Activated CD4-positive, alpha-beta T cell treated with anti-CD3 and anti-CD28 coated beads, Interleukin-2, amount 50 U/mL, for 16 hours (primary cell): ENCODE measurements around the gene CDK4.
A peak's percentile ranks its signal among the peaks of the same experiment; 100 is the strongest.

Experiments
- DNase-seq: peaks from one replicate; pipeline ENCODE4 v3.0.0-alpha.2; 2020

CDK4 gene

GRCh38 chr12:57771873-57772428 lies 19.8 kb upstream of the CDK4 start, which contains the start of gene METTL1:
METTL1 (minus strand) TSS chr12:57772105; CDS start chr12:57772083, 22 bp downstream.
- peak; percentile 97 for DNase-seq

- DNase-seq = peak; percentile 94
Observed at GRCh38 chr12:57771236-57771872, 19.2 kb upstream of the CDK4 start.

- DNase-seq = no peak
Observed at GRCh38 chr12:57770734-57771133, 18.6 kb upstream of the CDK4 start.

GRCh38 chr12:57769594-57769993 lies 17.5 kb upstream of the CDK4 start:
- no peak for DNase-seq

GRCh38 chr12:57767876-57768275 lies 15.8 kb upstream of the CDK4 start:
- no peak for DNase-seq

GRCh38 chr12:57767305-57767698 lies 15.2 kb upstream of the CDK4 start:
- no peak for DNase-seq

GRCh38 chr12:57766464-57767304 lies 14.6 kb upstream of the CDK4 start, which contains the start of gene CYP27B1:
CYP27B1 (minus strand) TSS chr12:57767078; CDS start chr12:57767041, 37 bp downstream.
- DNase-seq = no peak

- DNase-seq = no peak
Observed at GRCh38 chr12:57765698-57766463, 13.8 kb upstream of the CDK4 start.

- peak; percentile 63 for DNase-seq
Observed at GRCh38 chr12:57765003-57765697, 13.0 kb upstream of the CDK4 start.

GRCh38 chr12:57764662-57765002 lies 12.5 kb upstream of the CDK4 start:
- DNase-seq = no peak

- no peak for DNase-seq
Observed at GRCh38 chr12:57763881-57764661, 12.0 kb upstream of the CDK4 start.

GRCh38 chr12:57762463-57762862 lies 10.4 kb upstream of the CDK4 start:
- DNase-seq = no peak

GRCh38 chr12:57761391-57761998 lies 9.4 kb upstream of the CDK4 start:
- DNase-seq = no peak

GRCh38 chr12:57760347-57760982 lies 8.4 kb upstream of the CDK4 start:
- no peak for DNase-seq

- DNase-seq = peak; percentile 60
Observed at GRCh38 chr12:57759360-57759980, 7.4 kb upstream of the CDK4 start.

GRCh38 chr12:57758552-57759359 lies 6.6 kb upstream of the CDK4 start:
- no peak for DNase-seq

GRCh38 chr12:57757771-57758170 lies 5.7 kb upstream of the CDK4 start:
- DNase-seq = no peak

- DNase-seq = peak; percentile 81
Observed at GRCh38 chr12:57756406-57757341, 4.6 kb upstream of the CDK4 start.
